GM18499 (cell line): ENCODE measurements around the gene GNG13.

ENCODE experiments used
- ATAC-seq: cut with Tn5 transposase; IDR thresholded peaks from one replicate; pipeline ENCODE4 v1.9.1; 2021; ENCODE audit warnings: moderate number of reproducible peaks; ENCODE audit not compliant: insufficient read depth, unreplicated experiment

The GNG13 gene

DNA sequence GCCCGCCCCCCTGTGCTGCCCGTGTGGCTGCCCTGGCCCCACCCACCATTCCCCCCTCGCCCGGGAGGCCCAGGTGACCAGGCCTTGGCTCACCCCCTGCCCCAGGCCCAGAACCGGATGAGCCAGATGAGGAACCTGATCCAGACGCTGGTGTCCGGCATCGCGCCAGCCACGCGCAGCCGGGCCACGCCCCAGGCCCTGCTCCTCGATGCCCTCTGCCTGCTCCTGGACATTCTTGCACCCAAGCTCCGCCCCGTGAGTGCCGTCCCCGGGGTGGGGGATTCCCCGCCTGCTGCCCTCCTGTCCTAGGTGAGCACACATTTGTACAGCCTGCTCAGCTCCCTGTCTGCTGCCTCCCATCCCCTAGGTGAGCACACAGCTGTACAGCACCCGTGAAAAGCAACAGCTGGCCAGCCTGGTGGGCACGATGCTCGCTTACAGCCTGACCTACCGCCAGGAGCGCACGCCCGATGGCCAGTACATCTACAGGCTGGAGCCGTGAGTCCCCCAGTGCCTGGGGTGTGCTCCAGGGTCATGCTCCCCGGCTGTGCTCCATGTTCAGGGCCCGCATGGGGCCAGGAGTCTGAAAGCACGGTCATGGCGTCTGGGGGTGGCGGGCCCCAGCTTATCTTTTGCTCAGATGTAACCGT is 4.8 kb downstream of the GNG13 start:
- no peak for ATAC-seq

DNA sequence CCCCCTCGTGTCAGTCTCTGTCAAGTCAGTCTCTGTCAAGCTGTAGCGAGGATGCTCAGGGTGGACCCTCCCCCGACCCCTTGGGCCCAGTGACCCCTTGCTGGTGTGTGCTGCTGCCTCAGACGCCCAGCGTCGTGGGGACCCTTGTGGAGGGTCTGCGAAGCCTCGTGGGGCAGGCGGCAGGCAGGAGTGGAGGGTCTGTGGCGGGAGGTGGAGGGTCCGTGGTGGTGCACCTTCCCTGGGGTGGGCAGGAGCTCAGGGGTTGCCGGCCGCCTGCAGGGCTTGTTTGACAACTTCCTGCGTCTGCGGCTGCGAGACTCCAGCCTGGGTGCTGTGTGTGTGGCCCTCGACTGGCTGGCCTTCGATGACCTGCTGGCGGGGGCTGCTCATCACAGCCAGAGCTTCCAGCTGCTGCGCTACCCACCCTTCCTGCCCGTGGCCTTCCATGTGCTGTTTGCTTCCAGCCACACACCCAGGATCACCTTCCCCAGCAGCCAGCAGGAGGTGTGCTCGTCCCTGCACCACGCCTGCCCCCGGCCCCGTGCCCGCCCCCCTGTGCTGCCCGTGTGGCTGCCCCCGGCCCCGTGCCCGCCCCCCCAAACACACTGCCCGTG is 5.6 kb downstream of the GNG13 start:
- no peak for ATAC-seq

DNA sequence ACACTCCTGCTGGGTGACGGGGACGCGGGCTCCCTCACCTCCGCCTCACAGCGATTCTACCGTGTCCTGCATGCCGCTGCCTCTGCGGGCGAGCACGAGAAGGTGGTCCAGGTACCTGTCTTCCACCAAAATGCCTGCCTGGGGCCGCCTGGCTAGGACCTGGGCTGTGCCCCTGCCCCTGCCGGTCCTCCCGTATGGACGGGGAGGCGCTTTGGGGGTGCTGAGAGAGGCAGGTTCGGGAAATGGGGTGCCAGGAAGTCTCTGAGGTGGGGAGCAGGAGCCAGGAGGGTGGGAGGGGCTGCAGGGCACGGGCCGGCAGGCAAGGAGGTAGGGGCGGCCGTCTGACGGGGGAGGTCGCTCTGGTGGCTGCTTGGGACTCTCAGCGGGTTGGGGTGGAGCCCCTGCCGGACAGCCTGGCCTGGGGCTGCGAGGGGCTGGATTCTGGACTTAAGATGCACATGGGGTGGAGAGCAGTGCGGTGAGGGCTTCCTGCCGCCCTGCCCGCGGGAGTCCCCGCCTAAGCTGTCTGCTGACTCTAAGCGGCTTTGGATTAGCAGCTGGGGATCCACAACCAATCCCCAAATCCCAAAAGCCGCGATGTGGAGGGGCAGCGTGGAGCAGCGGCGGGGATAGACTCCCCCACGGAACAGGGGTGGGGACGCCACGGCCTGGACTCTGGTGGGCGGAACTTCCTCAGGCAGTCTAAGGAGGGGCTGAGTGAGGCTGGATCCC is 6.3 kb downstream of the GNG13 start:
- ATAC-seq: no peak

DNA sequence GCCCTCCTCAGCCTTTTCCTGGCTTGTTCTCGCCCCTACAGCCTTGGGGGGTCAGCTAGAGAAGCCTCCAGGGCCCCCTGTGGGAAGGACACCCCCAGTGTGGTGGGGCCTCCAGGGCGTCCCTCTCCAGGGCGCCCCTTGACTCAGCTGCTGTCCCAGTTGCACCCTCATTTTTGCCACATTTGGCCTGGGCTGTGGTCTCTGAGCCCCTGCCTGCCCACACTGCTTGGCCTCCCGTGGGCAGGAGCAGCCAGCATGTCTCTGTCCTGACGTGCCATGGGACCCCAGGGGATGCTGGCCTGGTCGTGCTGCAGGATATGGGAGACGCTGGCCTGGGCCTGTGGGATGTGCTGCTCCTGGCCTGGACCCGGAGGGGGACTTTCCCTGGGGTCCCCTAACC is 7.1 kb downstream of the GNG13 start:
- ATAC-seq: no peak

DNA sequence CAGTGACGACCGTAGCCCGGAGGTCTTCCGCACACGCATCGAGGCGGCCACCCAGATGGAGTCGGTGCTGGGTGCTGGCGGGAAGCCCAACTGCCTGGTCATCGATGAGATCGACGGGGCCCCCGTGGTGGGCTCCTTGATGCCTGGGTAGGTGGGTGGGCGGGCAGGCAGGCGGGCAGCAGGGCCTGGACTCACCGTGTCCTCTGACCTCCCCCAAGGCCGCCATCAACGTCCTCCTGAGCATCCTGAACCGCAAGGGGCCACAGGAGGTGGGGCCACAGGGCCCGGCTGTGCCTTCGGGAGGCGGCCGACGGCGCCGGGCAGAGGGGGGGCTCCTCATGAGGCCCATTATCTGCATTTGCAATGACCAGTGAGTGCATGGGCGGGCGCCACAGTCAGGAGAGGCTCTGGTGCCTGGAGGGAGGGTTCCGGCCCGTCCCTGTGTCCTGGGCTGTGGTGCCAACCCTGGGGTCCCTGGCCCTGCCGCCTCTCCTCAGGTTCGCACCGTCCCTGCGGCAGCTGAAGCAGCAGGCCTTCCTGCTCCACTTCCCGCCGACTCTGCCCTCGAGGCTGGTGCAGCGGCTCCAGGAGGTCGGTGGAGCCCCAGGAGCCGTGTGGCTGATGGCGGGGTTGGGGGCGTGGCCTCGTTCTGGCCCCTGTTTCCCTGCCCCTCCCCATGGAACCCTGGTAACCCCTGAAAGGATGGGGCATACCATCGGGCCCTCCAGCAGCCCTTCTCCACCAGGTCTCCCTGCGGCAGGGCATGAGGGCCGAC is 8.1 kb downstream of the GNG13 start:
- ATAC-seq: no peak

DNA sequence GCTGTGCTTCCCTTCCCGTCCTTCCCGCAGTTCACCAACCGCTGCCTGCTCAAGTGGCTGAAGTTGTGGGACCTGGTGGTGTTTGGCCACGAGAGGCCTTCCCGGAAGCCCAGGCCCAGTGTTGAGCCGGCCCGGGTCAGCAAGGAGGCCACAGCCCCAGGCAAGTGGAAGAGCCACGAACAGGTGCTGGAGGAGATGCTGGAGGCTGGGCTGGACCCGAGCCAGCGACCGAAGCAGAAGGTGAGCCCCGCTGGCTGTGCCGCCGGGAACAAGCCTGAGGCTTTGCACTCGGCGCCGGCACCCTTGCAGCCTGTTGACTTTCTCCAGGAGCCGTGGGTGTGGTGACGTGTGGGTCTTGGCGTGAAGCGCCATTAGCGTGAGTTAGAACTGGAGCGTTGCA is 9.4 kb downstream of the GNG13 start:
- no peak for ATAC-seq

DNA sequence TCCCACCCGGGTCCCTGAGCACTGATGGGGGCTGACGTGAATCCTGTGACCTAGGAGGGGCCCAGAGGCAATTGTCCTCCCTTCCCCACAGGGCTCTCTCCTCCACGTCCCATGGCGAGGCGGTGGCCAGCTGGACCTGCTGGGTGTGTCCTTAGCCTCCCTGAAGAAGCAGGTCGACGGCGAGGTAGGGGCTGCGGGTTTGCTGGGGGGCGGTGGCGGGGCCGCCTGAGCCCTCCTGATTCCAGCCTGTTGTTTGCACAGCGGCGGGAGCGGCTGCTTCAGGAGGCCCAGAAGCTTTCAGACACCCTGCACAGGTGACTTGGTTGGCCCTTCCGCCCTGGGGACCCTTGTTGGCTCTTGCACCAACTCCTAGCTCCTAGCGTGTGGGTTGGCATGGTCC is 10.4 kb downstream of the GNG13 start:
- ATAC-seq: no peak

DNA sequence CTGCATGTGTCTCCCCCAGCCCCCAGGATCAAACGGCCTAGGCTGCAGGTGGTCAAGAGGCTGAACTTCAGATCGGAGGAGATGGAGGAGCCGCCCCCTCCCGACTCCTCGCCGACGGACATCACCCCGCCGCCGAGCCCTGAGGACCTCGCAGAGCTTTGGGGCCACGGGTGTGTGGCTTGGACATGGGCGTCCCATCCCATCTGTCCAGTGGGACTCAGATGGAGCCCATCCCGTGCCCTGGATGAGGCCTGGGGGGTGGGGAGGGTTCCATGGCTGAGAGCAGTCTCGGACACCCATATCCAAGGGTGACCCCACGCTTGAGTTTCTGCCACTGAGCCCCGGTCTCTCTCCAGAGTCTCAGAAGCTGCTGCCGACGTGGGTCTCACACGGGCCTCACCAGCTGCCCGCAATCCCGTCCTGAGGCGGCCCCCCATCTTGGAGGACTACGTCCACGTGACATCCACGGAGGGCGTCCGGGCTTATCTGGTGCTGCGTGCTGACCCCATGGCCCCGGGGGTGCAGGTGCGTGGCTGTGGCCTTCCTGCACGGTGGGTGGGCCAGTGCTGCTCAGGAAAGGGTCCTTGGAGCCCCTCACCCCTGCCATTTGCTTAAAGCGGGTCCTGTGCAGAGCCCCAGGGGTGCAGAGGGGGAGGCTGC is 11.2 kb downstream of the GNG13 start:
- ATAC-seq: no peak

DNA sequence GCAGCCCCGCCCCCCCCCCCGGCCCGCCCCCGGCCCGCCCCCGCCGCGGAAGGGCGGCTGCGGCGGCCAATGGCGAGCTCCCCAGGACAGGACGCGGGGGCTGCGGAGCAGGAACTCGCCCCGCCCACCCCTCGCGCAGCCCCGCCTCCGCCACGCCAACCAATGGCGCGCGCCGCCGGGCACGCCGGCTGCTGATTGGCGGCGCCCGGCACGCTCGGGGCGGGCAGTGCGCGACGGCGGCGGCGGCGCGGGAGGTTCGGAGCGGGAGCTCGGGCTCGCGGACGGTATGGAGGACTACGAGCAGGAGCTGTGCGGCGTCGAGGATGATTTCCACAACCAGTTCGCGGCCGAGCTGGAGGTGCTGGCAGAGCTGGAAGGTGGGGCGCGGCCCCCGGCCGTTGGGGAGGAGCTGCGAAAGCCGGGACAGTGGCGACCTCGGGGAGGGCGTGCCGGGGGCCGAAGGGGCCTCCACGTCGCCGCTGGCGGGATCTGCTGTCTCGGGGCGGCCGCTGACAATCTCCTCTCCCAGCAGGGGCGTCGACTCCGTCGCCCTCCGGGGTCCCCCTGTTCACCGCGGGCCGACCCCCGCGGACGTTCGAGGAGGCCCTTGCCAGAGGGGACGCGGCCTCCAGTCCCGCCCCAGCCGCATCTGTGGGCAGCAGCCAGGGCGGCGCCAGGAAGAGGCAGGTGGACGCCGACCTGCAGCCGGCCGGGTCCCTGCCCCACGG is 12.0 kb downstream of the GNG13 start, which contains the start of gene CHTF18:
CHTF18 (plus strand) TSS at position 222 of the 728 bp plus-strand sequence; CDS start at position 287, 65 bp downstream.
- no peak for ATAC-seq

DNA sequence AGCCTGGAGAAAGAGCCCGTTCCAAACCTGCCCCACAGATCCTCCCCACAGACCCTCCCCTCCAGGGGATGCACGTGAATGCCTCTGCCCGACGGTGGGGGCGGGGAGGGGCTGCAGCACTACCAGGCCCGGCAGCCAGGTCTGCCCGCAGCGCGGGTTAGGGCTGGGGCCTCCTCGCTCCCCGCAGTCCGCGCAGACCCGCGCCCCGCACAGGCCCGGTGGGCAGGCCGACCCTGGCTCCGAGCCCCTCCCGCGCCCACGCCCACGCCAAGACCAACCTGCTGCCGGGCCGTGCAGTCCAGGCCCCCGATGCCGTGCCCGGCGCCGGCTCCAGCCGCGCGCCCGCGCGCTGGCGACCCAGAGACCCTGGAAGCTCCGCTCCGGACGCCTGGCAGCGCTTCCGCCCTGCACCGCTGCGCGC is 12.5 kb downstream of the GNG13 start, which contains the start of gene RPUSD1:
RPUSD1 (minus strand) TSS at position 404 of the 421 bp plus-strand sequence. CDS start 644 bp downstream, outside the sequence.
- ATAC-seq: no peak

DNA sequence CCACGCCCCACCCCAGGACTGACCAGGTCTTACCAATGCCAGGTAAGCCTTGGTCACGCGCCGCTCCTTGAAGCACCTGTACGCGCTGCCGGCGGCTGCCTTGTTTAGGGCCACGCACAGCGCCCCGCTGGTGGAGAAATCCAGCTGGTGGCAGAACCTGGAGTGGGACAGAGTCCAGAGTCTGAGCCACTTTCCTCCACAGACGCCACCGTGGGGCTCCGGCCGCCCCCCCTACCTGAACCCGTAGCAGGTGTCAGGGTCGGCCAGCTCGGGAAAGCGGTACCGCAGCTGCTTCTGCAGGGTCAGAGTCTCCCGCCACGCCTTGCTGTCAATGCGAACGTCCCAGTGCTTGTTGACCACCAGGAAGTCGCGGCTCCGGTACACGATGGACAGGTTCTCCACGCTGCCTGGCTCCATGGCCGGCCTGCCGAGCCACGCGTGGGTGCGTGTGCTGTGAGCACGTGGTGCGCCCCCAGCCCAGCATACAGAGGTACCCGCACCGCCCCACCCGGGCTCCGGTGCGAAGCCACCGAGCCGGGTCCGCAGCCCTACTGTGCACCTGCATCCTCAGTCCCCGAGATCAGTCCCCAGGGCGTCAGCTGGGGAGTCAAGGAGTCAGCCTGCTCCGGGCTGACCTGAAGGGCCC is 13.1 kb downstream of the GNG13 start:
- ATAC-seq: no peak

DNA sequence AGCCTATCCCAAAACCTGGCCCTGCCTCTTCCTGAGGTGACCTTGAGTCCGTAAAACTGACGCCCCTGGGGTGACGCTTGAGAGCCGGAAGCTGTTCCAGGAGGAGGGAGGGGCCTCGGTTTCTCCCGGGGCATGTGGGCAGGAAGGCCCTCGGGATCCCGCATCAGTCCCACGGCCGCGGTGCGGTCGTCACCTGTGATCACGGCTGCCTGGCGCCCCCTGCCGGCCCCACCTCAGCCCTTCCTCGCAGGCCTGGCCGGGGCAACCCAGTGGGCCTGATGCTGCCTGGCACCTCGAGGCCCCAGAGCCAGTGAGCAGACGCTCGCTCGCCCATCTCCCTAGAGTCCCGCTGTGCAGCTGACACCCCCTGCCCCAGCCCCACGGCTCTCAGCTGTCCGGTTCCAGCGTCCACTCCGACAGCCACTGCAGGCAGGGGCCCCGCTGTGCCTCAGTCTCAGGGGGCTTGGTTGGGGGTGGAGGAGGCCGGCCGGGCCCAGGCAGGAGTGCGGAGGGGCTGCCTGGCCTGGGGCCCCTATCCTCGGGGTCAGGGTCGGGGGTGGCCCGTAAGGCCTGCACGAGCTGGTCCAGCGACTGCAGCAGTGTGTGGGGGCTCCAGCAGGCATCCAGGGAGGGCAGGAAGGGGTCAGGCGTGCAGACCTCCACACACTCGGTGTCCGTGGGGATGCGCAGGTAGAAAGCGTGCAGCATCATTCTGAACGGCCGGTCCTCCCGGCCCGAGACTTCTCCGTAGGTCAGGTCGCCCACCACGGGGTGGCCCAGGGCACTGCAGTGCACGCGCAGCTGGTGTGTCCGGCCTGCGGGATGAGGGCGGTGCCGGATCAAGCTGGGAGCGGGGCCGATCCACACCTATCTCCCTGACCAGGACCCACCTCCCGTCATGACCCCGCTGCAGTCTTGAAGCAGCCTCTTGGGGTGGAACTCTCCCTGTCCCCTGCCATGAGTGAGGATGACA is 14.7 kb downstream of the GNG13 start:
- no peak for ATAC-seq

DNA sequence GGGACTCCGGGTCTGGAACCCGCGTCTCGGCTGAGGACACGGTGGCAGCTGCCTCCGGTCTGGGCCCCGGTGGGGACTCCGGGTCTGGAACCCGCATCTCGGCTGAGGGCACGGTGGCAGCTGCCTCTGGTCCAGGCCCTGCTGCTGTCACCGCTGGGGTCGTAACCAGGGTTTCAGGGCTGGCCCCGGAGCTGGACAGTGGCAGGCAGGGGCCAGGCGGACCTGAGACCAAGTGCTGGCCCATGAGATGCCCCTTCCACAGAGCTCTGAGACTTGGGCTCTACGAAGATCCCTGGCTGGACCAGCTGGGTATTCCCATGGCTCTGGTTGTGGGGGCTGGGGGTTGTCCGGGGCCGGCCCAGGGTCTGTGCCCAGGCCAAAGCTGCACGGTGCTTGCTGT is 16.1 kb downstream of the GNG13 start:
- ATAC-seq: no peak

DNA sequence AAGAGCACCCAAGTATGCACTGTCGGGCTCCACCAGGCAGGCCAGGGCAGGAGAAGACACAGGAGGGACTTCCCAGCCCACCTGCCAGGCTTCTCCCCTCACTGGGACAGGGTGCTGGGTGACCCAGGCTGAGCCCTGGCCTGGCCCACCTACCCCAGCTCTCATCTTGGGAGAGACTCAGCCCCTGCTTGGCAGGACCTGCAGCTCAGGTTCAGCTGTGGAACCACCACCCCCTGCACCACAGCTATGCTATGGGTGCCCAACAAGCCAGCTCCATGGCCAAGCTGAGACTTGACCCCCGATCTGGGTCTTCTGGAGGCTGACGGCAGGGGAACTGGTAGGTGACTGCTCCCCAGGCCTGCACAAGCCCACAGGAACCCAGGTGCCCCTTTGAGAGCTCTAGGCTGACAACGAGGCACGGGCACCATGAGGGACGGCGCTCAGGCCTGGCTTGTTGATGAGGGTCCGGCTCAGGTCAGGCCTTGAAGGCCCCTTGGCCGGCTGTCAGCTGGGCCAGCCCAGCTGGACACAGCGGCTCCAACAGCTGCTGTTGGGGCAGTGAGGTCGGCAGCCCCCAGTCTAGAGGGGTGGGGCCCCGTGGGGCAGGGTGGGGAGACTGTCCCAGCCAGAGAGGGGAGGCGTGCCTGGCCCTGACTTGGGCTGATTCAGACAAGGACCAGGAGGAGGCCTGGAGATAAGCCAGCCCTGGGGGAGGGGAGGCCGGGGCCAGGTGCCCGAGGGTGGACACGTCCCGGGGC is 17.0 kb downstream of the GNG13 start:
- no peak for ATAC-seq

DNA sequence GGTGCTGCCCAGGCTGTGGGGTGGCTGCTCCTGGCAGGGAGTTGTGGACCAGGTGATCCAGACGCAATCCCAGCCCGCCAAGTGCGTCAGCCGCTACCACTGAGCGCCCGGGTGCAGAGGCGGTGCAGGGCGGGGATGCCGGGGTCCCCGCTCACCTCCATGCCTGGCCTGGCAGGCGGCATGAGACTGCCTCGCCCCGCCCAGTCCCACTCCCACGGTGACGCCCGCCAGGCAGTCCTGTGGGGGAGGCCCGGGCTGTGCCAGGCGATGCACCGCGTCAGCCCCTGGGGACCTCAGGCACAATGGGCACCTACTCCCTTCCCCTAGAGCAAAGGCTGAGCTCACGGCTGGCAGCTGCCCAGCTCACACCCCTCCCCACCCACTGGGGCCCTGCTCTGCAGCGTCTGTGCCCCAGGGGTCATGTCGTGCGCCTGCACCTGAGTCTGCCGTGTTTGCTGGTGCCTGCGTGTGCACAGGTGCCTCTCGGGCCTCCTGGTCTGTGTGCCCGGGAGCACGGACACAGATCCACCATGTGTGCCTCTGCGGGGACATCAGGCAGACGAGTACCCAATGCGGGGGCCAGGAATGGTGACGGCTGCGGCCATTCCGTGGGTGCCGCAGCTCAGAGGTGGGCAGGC is 17.6 kb downstream of the GNG13 start:
- ATAC-seq: no peak

DNA sequence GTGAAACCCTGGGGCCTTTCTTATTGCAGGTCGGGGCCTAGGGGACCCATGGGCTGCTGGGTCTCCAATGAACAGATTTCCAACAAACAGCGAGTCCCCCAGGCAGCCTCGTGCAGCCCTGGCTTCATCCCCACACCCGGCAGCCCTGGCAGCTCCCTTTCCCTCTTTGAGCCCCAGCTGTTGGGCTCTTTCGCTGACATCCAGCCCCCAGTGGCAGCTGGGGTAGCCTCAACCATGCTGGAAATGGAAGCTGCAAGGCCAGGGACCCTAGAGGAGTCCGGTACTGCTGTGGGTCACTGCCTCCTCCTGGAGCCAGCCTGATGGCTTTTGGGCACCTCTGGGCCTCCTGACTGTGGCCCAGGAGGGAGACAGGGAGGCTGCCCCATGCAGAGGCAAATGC is 18.3 kb downstream of the GNG13 start:
- no peak for ATAC-seq
